Tibial nerve (tissue), 3 donors: ENCODE data around the gene NPFFR1.

Experiments
- CTCF ChIP-seq, 5 experiments: fragments of 200-600 bp in 3 of 5; fragments of 450-650 bp in 2 of 5; sonication (generic) in 3 of 5; IDR thresholded peaks; one replicate each; pipeline ENCODE4 v1.5.1; 2016 to 2019; ENCODE audit warnings: antibody characterized with exemption in 5 of 5, mild to moderate bottlenecking in 3 of 5, moderate library complexity in 2 of 5
- POLR2A ChIP-seq, 2 donors: fragments of 450-650 bp; IDR thresholded peaks; one replicate each; pipeline ENCODE4 v1.6.1; 2017; ENCODE audit warnings: antibody characterized with exemption in 2 of 2, mild to moderate bottlenecking in 2 of 2, moderate library complexity in 2 of 2

- TF ChIP-seq CTCF (IDR thresholded peaks at IDR 0.05) (no peak), POLR2A (IDR thresholded peaks at IDR 0.05) (no peak)
Observed at GRCh38 chr10:70308121-70309060, 24.6 kb upstream of the NPFFR1 start.
